Activated CD8-positive, alpha-beta memory T cell treated with anti-CD3 and anti-CD28 coated beads for 36 hours (primary cell): ENCODE measurements around the gene CNPY1. TPM values are rescaled to one million over a fixed set of nuclear protein-coding genes. Genes with fewer than 3 reads are reported as not detected.
"Not testable (repeated sequence)": the region's sequence is repeated elsewhere in the genome, so short reads cannot be mapped to it uniquely, and the experiment has no call there.

Experiments used
- CTCF ChIA-PET: fragments of 350-600 bp; sonication (Branson Sonifier 250); formaldehyde crosslinking; loops from one replicate; lab custom pipeline; 2021; ENCODE audit warnings: antibody characterized with exemption; lab: Charles Lee
- POLR2A ChIA-PET: fragments of 350-600 bp; sonication (Branson Sonifier 250); formaldehyde crosslinking; loops from one replicate; lab custom pipeline; 2021; ENCODE audit warnings: antibody characterized with exemption; lab: Charles Lee
- total RNA-seq, 2 experiments: library from RNA; stranded (reverse); gene quantifications; one replicate each; pipeline ENCODE4 v1.2.3, GENCODE V29; 2021

The CNPY1 gene
- total RNA-seq = not detected

GRCh38 chr7:155546449-155546848 lies at the start of gene CNPY1:
CNPY1 (minus strand) TSS chr7:155546559; CDS start chr7:155545929, 630 bp downstream.
- CTCF ChIA-PET, POLR2A ChIA-PET: not testable (repeated sequence)

- ChIA-PET CTCF (no interaction called here), POLR2A (no interaction called here)
These were observed 48.6 kb upstream of the CNPY1 start for GRCh38 chr7:155594961-155595366.

- CTCF ChIA-PET = no interaction called here
- POLR2A ChIA-PET = no interaction called here
These were observed 47.9 kb upstream of the CNPY1 start for GRCh38 chr7:155594163-155594732.

GRCh38 chr7:155593461-155594162 lies 47.3 kb upstream of the CNPY1 start:
- ChIA-PET CTCF (interaction anchor here (0.7 kb wide), 1 partner anchor 224 kb away, joined by 3 read pairs; no protein-coding TSS in a partner anchor), POLR2A (no interaction called here)

GRCh38 chr7:155591055-155591775 lies 44.9 kb upstream of the CNPY1 start:
- CTCF ChIA-PET = no interaction called here
- POLR2A ChIA-PET = no interaction called here

- CTCF ChIA-PET = interaction anchor here (1.4 kb wide), 1 partner anchor 9 kb away, joined by 5 read pairs; no protein-coding TSS in a partner anchor
- POLR2A ChIA-PET = no interaction called here
These were observed 44.1 kb upstream of the CNPY1 start for GRCh38 chr7:155590215-155591018.

- ChIA-PET POLR2A (no interaction called here), CTCF (interaction anchor here (1.4 kb wide), 1 partner anchor 10 kb away, joined by 5 read pairs; no protein-coding TSS in a partner anchor)
These were observed 42.9 kb upstream of the CNPY1 start for GRCh38 chr7:155589001-155589980.

GRCh38 chr7:155588468-155588998 lies 42.2 kb upstream of the CNPY1 start:
- POLR2A ChIA-PET = no interaction called here
- CTCF ChIA-PET = no interaction called here

- ChIA-PET POLR2A (no interaction called here), CTCF (no interaction called here)
These were observed 41.1 kb upstream of the CNPY1 start for GRCh38 chr7:155587486-155587885.

- ChIA-PET CTCF (interaction anchor here (1.5 kb wide), 1 partner anchor 12 kb away, joined by 4 read pairs; no protein-coding TSS in a partner anchor), POLR2A (no interaction called here)
These were observed 40.6 kb upstream of the CNPY1 start for GRCh38 chr7:155586843-155587440.

- CTCF ChIA-PET = interaction anchor here (1.5 kb wide), 1 partner anchor 13 kb away, joined by 4 read pairs; no protein-coding TSS in a partner anchor
- POLR2A ChIA-PET = no interaction called here
These were observed 39.6 kb upstream of the CNPY1 start for GRCh38 chr7:155585951-155586350.

GRCh38 chr7:155585532-155585895 lies 39.2 kb upstream of the CNPY1 start:
- CTCF ChIA-PET = interaction anchor here (1.5 kb wide), 1 partner anchor 13 kb away, joined by 4 read pairs; no protein-coding TSS in a partner anchor
- POLR2A ChIA-PET = no interaction called here

- POLR2A ChIA-PET = no interaction called here
- CTCF ChIA-PET = interaction anchor here (1.5 kb wide), 2 partner anchors 14 to 658 kb away, joined by 3 to 4 read pairs; no protein-coding TSS in a partner anchor
These were observed 38.6 kb upstream of the CNPY1 start for GRCh38 chr7:155584763-155585531.

GRCh38 chr7:155584261-155584660 lies 37.9 kb upstream of the CNPY1 start:
- ChIA-PET CTCF (interaction anchor here (1.5 kb wide), 1 partner anchor 657 kb away, joined by 3 read pairs; no protein-coding TSS in a partner anchor), POLR2A (no interaction called here)

GRCh38 chr7:155583636-155584035 lies 37.3 kb upstream of the CNPY1 start:
- CTCF ChIA-PET = interaction anchor here (1.5 kb wide), 1 partner anchor 656 kb away, joined by 3 read pairs; no protein-coding TSS in a partner anchor
- POLR2A ChIA-PET = no interaction called here

- CTCF ChIA-PET = no interaction called here
- POLR2A ChIA-PET = no interaction called here
These were observed 35.6 kb upstream of the CNPY1 start for GRCh38 chr7:155581954-155582353.
